KMS-11 (cell line): Measurements from ENCODE around the gene SDC4.

ENCODE experiments used
- H2AFZ ChIP-seq: fragments of 200-600 bp; sonication (generic); 2 replicates; pipeline ENCODE4 v1.6.1; 2016; ENCODE audit warnings: antibody characterized with exemption, mixed run types, low read depth
- H3K27ac ChIP-seq: fragments of 200-600 bp; sonication (generic); 2 replicates; pipeline ENCODE4 v1.6.1; 2016; ENCODE audit warnings: mild to moderate bottlenecking, mixed run types
- H3K27me3 ChIP-seq: fragments of 200-600 bp; sonication (generic); 2 replicates; pipeline ENCODE4 v1.6.1; 2017; ENCODE audit warnings: mild to moderate bottlenecking, low read depth, mixed run types, moderate library complexity; ENCODE audit not compliant: insufficient read depth
- H3K36me3 ChIP-seq: fragments of 200-600 bp; sonication (generic); 2 replicates; pipeline ENCODE4 v1.6.1; 2017; ENCODE audit warnings: mild to moderate bottlenecking, mixed run types; ENCODE audit not compliant: insufficient read depth
- H3K4me1 ChIP-seq: fragments of 200-600 bp; sonication (generic); 2 replicates; pipeline ENCODE4 v1.6.1; 2016; ENCODE audit warnings: mild to moderate bottlenecking, low read depth, mixed run types; ENCODE audit not compliant: poor library complexity, severe bottlenecking
- H3K4me2 ChIP-seq: fragments of 200-600 bp; sonication (generic); 2 replicates; pipeline ENCODE4 v1.7.0; 2016; ENCODE audit warnings: mild to moderate bottlenecking, mixed run types
- H3K4me3 ChIP-seq: fragments of 200-600 bp; sonication (generic); IDR thresholded peaks from 2 replicates; pipeline ENCODE4 v1.6.1; 2017; ENCODE audit warnings: low read depth, low read length, mixed read lengths; ENCODE audit not compliant: insufficient read depth
- H3K79me2 ChIP-seq: fragments of 200-600 bp; sonication (generic); 2 replicates; pipeline ENCODE4 v1.6.1; 2016; ENCODE audit warnings: low read depth, mixed run types; ENCODE audit not compliant: insufficient read depth
- H3K9ac ChIP-seq: fragments of 200-600 bp; sonication (generic); 2 replicates; pipeline ENCODE4 v1.6.1; 2016; ENCODE audit warnings: mild to moderate bottlenecking, mixed run types
- H4K20me1 ChIP-seq: fragments of 200-600 bp; sonication (generic); 2 replicates; pipeline ENCODE4 v1.6.1; 2016; ENCODE audit warnings: mild to moderate bottlenecking, mixed run types; ENCODE audit not compliant: insufficient read depth
- TF ChIP-seq, protein P1 (sequence below): fragments of 200-600 bp; sonication (generic); conservative IDR thresholded peaks from 2 replicates; pipeline ENCODE4 v1.6.1; 2017; ENCODE audit warnings: low read depth, mild to moderate bottlenecking, antibody characterized with exemption, low read length, moderate library complexity, mixed read lengths

The SDC4 gene

DNA sequence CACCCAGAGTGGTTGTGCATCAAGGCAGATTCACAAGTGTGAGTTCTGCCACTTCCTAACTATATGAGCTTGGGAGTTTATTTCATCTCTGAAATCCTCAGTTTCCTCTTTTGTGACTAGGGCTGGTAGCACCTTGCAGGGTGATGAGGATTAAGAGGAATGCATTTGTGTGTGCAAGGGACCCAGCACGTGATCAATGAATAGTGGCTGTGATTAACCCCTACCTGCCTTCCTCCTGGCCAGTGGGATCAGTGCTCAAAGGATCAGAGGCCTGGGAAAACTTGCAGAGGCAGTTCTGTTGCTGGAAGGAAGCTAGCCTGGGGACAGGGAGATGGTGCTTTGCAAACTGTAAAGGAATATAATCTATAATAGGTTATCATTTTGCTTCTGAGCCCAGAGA is 7.3 kb downstream of the SDC4 start:
- Histone ChIP-seq H3K4me2 (no peak overlapping the region), H3K27ac (no peak overlapping the region), H4K20me1 (no peaks in the 10 kb centered on the region), H3K4me3 (no peak overlapping the region), H3K4me1 (peaks cover 40% of the 10 kb centered on the region), H3K9ac (no peak overlapping the region), H2AFZ (no peak overlapping the region), H3K36me3 (no peaks in the 10 kb centered on the region), H3K79me2 (no peaks in the 10 kb centered on the region; the same call in none of the 2 replicates), H3K27me3 (no peaks in the 10 kb centered on the region)
- TF ChIP-seq, protein P1, sequence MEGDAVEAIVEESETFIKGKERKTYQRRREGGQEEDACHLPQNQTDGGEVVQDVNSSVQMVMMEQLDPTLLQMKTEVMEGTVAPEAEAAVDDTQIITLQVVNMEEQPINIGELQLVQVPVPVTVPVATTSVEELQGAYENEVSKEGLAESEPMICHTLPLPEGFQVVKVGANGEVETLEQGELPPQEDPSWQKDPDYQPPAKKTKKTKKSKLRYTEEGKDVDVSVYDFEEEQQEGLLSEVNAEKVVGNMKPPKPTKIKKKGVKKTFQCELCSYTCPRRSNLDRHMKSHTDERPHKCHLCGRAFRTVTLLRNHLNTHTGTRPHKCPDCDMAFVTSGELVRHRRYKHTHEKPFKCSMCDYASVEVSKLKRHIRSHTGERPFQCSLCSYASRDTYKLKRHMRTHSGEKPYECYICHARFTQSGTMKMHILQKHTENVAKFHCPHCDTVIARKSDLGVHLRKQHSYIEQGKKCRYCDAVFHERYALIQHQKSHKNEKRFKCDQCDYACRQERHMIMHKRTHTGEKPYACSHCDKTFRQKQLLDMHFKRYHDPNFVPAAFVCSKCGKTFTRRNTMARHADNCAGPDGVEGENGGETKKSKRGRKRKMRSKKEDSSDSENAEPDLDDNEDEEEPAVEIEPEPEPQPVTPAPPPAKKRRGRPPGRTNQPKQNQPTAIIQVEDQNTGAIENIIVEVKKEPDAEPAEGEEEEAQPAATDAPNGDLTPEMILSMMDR: no peak

- no peaks in the 10 kb centered on the region for H3K36me3 ChIP-seq
- no peak overlapping the region for H3K27ac ChIP-seq
- no peak overlapping the region for H3K4me3 ChIP-seq
- no peak overlapping the region for H3K9ac ChIP-seq
- peaks cover 34% of the 10 kb centered on the region for H3K4me1 ChIP-seq
- H3K79me2 ChIP-seq: no peaks in the 10 kb centered on the region; the same call in none of the 2 replicates
- no peaks in the 10 kb centered on the region for H4K20me1 ChIP-seq
- H3K4me2 ChIP-seq: no peak overlapping the region; the same call in 1 of the 2 replicates
- no peaks in the 10 kb centered on the region for H3K27me3 ChIP-seq
- no peak overlapping the region for H2AFZ ChIP-seq
- TF ChIP-seq, protein P1: no peak
Measured at GRCh38 chr20:45340236-45340847, 7.9 kb downstream of the SDC4 start.

GRCh38 chr20:45339799-45340198 is 8.4 kb downstream of the SDC4 start:
- H3K4me3 ChIP-seq: no peak overlapping the region
- H3K79me2 ChIP-seq: no peaks in the 10 kb centered on the region; the same call in none of the 2 replicates
- no peak overlapping the region for H2AFZ ChIP-seq
- no peak overlapping the region; the same call in 1 of the 2 replicates for H3K4me2 ChIP-seq
- no peak overlapping the region for H3K27ac ChIP-seq
- H4K20me1 ChIP-seq: no peaks in the 10 kb centered on the region
- TF ChIP-seq, protein P1: no peak
- H3K27me3 ChIP-seq: no peaks in the 10 kb centered on the region
- no peak overlapping the region for H3K9ac ChIP-seq
- H3K36me3 ChIP-seq: no peaks in the 10 kb centered on the region
- H3K4me1 ChIP-seq: peaks cover 32% of the 10 kb centered on the region

GRCh38 chr20:45339084-45339483 is 9.1 kb downstream of the SDC4 start:
- Histone ChIP-seq H3K9ac (no peak overlapping the region), H4K20me1 (no peaks in the 10 kb centered on the region), H2AFZ (no peak overlapping the region), H3K27ac (no peak overlapping the region), H3K4me3 (no peak overlapping the region), H3K4me2 (peak overlapping the region; percentile 20; the same call in 1 of the 2 replicates), H3K4me1 (peaks cover 32% of the 10 kb centered on the region), H3K36me3 (no peaks in the 10 kb centered on the region), H3K79me2 (no peaks in the 10 kb centered on the region; the same call in none of the 2 replicates), H3K27me3 (no peaks in the 10 kb centered on the region)
- TF ChIP-seq, protein P1: no peak
